B cell (primary cell): ENCODE measurements around the gene DOK7.

Source experiments
- EZH2 ChIP-seq: IDR thresholded peaks from 2 replicates; pipeline ENCODE4 v1.6.1; 2012; ENCODE audit warnings: borderline replicate concordance, low read depth, mild to moderate bottlenecking, moderate library complexity, low read length; ENCODE audit not compliant: insufficient read depth, poor library complexity, severe bottlenecking
- TF ChIP-seq, protein P1 (sequence below): fragments of 200-600 bp; IDR thresholded peaks from one replicate; pipeline ENCODE4 v1.8.0; 2022; ENCODE audit warnings: antibody characterized with exemption, mild to moderate bottlenecking

DNA sequence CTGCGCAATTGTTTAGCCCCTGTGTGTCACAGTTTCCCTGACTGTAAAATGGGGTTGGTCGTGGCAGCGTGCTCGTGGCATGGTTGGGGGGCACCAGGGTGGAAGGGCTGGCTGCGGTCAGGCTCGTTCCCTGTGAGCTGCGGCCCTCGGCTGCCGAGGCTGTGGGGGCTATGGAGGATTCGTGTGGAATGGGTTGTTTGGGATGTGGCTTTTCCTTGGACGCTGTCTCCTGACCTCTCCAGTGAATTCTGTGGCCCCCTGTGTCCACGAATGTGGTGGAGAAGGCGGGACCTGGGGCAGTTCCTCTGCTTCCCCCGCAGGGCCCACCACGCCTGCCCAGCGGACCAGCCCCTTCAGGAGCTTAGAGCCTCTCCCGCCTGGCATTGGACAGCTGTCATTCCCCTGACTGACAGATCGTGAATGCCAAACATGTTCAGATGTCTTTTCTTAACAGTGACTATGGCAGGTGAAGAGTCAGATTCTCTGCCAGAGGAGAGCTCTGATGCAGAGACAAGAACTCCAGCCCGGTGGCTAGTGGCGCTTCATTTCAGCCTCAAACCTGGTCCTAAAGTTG, 38.5 kb upstream of the DOK7 start:
- TF ChIP-seq, protein P1, sequence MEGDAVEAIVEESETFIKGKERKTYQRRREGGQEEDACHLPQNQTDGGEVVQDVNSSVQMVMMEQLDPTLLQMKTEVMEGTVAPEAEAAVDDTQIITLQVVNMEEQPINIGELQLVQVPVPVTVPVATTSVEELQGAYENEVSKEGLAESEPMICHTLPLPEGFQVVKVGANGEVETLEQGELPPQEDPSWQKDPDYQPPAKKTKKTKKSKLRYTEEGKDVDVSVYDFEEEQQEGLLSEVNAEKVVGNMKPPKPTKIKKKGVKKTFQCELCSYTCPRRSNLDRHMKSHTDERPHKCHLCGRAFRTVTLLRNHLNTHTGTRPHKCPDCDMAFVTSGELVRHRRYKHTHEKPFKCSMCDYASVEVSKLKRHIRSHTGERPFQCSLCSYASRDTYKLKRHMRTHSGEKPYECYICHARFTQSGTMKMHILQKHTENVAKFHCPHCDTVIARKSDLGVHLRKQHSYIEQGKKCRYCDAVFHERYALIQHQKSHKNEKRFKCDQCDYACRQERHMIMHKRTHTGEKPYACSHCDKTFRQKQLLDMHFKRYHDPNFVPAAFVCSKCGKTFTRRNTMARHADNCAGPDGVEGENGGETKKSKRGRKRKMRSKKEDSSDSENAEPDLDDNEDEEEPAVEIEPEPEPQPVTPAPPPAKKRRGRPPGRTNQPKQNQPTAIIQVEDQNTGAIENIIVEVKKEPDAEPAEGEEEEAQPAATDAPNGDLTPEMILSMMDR, result no peak
- TF ChIP-seq EZH2, result no peak
